Measurements from ENCODE around the gene RAMP1.

The RAMP1 gene

DNA sequence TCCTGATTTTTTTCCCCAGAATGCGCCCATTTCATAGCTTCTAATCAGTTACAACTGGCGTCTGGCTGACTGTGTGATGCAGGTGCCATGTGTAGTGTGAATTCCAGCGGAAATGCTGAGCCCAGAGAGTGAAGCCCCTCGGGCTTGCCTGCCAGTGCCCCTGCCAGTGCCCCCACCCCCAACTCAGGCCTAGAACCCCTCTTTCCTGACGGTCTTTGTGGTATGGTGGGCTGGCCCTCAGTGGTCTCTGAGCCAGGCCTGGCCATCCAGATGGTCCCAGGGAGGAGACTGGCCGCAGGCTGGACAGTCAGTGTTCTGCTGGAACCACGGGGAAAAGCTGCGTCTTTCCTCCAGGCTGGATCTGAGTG is 3.1 kb downstream of the RAMP1 start:
- no peak overlapping the region for H3K4me3 ChIP-seq (replicated peaks; ENCODE audit: low read depth, low read length)
- no peak for DNase-seq (ENCODE audit: low read depth)
- TF ChIP-seq, protein P1, sequence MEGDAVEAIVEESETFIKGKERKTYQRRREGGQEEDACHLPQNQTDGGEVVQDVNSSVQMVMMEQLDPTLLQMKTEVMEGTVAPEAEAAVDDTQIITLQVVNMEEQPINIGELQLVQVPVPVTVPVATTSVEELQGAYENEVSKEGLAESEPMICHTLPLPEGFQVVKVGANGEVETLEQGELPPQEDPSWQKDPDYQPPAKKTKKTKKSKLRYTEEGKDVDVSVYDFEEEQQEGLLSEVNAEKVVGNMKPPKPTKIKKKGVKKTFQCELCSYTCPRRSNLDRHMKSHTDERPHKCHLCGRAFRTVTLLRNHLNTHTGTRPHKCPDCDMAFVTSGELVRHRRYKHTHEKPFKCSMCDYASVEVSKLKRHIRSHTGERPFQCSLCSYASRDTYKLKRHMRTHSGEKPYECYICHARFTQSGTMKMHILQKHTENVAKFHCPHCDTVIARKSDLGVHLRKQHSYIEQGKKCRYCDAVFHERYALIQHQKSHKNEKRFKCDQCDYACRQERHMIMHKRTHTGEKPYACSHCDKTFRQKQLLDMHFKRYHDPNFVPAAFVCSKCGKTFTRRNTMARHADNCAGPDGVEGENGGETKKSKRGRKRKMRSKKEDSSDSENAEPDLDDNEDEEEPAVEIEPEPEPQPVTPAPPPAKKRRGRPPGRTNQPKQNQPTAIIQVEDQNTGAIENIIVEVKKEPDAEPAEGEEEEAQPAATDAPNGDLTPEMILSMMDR (IDR thresholded peaks at IDR 0.05; ENCODE audit: low read length, missing control alignments): no peak

DNA sequence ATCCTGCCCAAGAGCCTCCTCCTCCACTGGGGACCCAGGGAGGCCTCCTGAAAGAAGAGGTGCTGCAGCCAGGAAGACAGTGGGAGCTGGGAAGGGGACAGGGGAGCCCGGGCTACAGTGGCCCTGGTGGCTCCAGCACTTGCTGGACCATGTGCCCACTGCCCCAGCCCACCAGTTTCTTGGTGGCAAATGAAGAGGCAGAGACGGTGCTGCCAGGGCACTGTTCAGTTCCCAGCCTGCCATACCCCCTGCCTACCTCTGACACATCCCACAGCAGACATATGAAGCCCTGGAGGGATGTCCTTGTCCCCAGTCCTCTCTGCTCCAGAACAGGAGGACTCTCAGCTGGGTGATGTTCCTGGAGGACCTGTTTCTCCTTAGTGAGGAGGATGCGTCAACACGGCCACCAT is 3.7 kb downstream of the RAMP1 start:
- TF ChIP-seq, protein P1 (IDR thresholded peaks at IDR 0.05; ENCODE audit: low read length, missing control alignments): no peak
- no peak overlapping the region for H3K4me3 ChIP-seq (replicated peaks; ENCODE audit: low read depth, low read length)
- no peak for DNase-seq (ENCODE audit: low read depth)

DNA sequence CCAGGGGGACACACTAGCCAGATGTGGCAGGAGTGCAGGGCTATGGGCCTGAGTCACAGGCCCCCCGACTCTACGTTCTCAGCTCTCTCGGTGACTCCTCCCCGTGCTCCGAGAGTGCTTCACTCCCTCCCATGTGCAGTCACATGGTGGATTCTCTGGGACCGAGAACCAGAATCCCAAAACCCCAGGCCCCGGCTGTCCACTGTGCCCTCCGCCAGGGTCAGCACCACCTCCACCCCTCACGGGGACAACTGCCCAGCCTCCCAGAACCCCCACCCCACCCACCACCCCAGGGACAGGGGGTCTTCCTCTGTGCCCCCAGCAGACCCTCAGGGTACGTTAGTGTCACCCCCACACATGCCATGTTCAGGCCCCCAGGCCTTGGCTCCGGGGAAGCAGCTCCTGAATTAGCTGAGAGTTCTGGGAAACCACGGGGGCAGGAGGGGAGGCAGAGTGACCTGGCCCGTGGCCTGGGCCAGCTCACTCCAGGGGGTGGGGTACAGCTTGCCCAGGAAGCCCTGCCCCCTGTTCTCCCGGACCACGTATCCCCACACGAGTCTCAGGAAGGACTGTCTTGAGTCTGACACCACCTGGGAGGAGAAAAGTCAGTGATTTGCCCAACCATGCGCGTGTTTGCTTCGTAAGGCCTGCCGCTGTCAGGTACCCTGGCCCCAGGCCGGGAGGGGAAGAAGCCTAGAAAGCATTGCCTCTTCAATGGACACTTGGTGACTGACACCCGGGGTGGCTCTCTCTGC is 4.4 kb downstream of the RAMP1 start:
- H3K4me3 ChIP-seq (replicated peaks; ENCODE audit: low read depth, low read length): no peak overlapping the region
- TF ChIP-seq, protein P1 (IDR thresholded peaks at IDR 0.05; ENCODE audit: low read length, missing control alignments): no peak
- no peak for DNase-seq (ENCODE audit: low read depth)

DNA sequence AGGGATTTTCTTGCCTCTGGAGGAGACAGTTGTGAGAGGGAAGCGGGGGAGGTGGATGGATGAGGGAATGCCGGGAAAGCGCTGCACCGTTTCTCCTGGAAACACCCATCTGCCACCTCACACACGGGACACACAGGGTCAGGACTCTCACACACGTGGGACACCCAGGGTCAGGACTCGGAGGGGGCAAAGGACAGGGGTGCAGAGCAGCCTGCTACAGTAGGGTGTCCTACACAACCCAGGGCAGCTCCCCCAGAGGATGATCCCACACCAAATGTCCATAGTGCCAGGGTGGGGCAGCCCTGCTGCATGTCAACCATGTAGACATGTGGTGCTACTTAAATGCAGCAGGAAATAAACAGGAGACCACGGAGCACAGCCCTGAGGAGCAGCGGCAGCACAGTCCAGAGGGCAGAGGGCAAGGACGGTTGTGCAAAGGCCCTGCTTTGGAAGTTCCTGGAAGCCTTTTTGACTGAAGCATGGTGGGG is 5.1 kb downstream of the RAMP1 start:
- DNase-seq (ENCODE audit: low read depth): no peak
- H3K4me3 ChIP-seq (replicated peaks; ENCODE audit: low read depth, low read length): no peak overlapping the region
- TF ChIP-seq, protein P1 (IDR thresholded peaks at IDR 0.05; ENCODE audit: low read length, missing control alignments): no peak

DNA sequence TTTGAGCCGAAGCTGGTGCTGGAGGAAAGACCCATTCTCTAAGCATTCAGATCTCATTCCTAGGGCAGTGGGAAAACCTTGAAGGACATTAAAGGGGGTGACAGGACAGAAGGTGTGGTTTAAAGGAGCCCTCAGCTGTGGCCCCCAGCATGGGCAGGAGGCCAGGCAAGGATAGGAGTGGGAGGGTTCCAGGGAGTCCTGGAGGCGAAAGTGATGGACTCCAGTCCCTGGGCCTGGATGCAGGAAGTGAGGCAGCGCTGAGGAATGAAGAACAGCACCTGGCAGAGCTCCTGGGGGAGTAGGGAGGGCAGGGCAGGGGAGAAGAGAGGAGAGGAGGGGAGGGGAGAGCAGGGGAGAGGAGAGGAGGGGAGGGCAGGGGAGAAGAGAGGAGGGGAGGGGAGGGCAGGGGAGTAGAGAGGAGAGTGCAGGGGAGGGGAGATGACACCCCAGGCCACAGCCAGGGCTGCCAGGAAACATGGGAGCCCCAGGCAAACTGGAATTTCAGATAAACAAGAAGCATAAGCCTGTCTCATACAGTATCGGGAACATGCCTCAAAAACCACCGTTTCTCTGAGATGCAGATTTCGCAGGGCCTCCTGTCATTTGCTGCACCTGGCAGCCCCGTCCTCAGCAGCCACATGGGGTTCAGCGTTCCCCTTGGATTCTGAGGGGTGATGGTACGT is 5.7 kb downstream of the RAMP1 start:
- peak; percentile 79 for DNase-seq (ENCODE audit: low read depth)
- TF ChIP-seq, protein P1 (IDR thresholded peaks at IDR 0.05; ENCODE audit: low read length, missing control alignments): no peak
- H3K4me3 ChIP-seq (replicated peaks; ENCODE audit: low read depth, low read length): no peak overlapping the region

DNA sequence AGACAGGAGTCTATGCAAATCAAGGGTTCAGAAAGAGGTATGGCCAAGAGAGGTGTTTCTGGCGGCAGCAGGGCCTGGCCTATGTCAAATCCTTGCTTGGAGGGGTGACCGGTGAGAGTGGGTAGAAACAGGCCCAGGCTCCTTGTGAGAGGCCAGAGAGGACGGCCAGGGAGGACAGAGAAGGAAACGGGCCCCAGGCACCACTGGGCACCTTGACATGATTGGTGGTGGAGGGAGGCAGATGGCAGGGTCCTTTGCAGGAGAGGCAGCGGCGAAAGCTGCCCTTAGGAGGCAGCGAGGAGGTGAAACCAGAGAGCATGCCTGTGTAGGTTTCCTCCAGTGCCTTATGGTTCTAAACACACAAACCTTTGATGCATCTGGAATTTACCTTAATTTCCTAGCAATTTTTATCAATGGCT is 6.2 kb downstream of the RAMP1 start:
- TF ChIP-seq, protein P1 (IDR thresholded peaks at IDR 0.05; ENCODE audit: low read length, missing control alignments): peak; percentile 20
- H3K4me3 ChIP-seq (replicated peaks; ENCODE audit: low read depth, low read length): no peak overlapping the region
- no peak for DNase-seq (ENCODE audit: low read depth)

Measured in fibroblast of pulmonary artery (primary cell).